GM12874 (cell line): ENCODE data around the gene SPINK2.

Source experiments
- TF ChIP-seq, protein P1 (sequence below): IDR thresholded peaks from 2 replicates; pipeline ENCODE4 v1.5.1; 2011; ENCODE audit warnings: low read depth, mild to moderate bottlenecking, control low read depth, low read length, moderate library complexity; ENCODE audit not compliant: insufficient read depth

SPINK2 gene

GRCh38 chr4:56762484-56763250, 58.8 kb downstream of the SPINK2 start:
- TF ChIP-seq, protein P1, sequence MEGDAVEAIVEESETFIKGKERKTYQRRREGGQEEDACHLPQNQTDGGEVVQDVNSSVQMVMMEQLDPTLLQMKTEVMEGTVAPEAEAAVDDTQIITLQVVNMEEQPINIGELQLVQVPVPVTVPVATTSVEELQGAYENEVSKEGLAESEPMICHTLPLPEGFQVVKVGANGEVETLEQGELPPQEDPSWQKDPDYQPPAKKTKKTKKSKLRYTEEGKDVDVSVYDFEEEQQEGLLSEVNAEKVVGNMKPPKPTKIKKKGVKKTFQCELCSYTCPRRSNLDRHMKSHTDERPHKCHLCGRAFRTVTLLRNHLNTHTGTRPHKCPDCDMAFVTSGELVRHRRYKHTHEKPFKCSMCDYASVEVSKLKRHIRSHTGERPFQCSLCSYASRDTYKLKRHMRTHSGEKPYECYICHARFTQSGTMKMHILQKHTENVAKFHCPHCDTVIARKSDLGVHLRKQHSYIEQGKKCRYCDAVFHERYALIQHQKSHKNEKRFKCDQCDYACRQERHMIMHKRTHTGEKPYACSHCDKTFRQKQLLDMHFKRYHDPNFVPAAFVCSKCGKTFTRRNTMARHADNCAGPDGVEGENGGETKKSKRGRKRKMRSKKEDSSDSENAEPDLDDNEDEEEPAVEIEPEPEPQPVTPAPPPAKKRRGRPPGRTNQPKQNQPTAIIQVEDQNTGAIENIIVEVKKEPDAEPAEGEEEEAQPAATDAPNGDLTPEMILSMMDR: no peak

DNA sequence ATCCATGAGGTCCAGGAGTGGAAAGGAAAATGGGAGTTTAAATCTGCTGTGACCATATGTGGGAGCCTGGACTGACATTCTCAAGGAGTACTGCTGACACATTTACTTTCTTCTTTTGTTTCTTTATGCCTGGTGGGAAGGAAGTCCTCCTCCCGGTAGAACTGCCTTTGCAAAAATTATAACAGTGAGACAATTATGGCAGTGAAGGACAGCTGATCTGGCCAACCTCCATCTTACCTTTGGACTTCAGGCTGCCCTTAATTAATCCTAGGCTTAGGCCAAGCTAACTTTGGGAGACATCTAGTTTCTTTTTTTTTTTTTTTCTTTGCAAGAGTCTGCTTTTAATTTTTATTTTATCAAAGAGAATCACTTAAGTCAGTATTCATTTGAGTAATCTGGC, 61.3 kb downstream of the SPINK2 start:
- TF ChIP-seq, protein P1: no peak
